Activated T-cell treated with anti-CD3 and anti-CD28 coated beads, Interleukin-2, amount 50 U/mL, for 24 hours (primary cell): ENCODE data around the gene HMCN2.

ENCODE experiments used
- DNase-seq: peaks from one replicate; pipeline ENCODE4 v3.0.0-alpha.2; 2020
- H3K27ac Mint-ChIP-seq: 2 replicates; pipeline ENCODE4 v1.8.0; 2020; ENCODE audit warnings: mild to moderate bottlenecking, mixed read lengths
- H3K27me3 Mint-ChIP-seq: 2 replicates; pipeline ENCODE4 v1.8.0; 2020; ENCODE audit warnings: mixed read lengths
- H3K36me3 Mint-ChIP-seq: 2 replicates; pipeline ENCODE4 v1.8.0; 2020; ENCODE audit warnings: low read depth, mixed read lengths
- H3K4me1 Mint-ChIP-seq: 2 replicates; pipeline ENCODE4 v1.8.0; 2020; ENCODE audit warnings: low read depth, mixed read lengths
- H3K4me3 Mint-ChIP-seq: 2 replicates; pipeline ENCODE4 v1.8.0; 2020; ENCODE audit warnings: mild to moderate bottlenecking, moderate library complexity, mixed read lengths
- H3K9me3 Mint-ChIP-seq: 2 replicates; pipeline ENCODE4 v1.8.0; 2020; ENCODE audit warnings: mixed read lengths

HMCN2 gene

DNA sequence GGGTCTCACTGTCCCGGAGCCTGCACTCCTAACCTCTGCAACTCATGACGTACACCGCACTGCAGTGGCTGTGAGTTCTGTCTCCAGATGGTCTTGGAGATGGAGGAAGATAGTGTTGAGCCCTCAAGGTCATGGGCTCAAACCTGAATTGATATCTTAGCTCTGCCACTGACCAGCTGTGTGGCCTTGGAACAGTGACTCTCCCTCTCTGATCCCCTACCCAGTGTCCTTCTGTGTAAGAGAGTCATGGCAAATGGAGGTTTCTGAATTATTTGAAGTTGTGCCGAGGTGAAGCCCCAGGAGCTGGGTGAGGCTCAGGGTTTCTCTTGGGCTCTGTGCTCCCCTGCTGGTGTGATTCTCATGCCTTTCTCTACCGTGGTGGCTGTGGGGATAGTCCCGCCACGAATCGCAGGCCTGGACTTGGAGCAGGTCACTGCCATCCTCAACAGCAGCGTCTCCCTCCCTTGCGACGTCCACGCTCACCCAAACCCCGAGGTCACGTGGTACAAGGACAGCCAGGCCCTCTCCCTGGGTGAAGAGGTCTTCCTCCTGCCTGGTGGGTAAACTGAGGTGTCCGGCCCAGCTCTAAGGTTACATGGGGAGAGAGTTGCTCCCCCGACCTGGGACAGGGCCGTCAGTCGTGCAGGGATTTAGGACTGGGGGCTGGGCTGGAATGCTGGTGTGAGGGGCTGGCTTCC is 118.6 kb downstream of the HMCN2 start:
- Mint-ChIP-seq H3K27ac (no peak overlapping the region), H3K9me3 (no peaks in the 10 kb centered on the region), H3K4me3 (no peak overlapping the region), H3K4me1 (no peaks in the 10 kb centered on the region), H3K36me3 (no peaks in the 10 kb centered on the region), H3K27me3 (peaks cover 5% of the 10 kb centered on the region)
- no peak for DNase-seq

DNA sequence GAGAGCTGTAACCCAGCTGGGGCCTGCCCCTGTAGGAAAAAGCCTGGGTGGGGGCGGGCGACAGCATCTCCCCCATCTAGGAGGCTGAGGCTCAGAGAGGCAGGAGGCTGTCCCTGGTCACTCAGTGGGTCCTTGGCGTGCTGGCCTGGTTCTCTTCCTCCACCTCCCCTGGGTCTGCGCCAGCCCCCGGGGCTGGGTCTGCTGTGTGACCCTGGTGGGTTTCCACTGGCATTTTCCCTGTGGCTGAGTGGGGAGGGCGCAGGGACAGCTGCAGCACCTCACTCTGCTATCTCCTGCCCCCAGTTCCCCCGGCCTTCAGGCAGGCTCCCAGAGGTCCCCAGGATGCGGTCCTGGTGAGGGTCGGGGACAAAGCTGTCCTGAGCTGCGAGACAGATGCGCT is 119.7 kb downstream of the HMCN2 start:
- peaks cover 5% of the 10 kb centered on the region for H3K27me3 Mint-ChIP-seq
- no peaks in the 10 kb centered on the region for H3K4me1 Mint-ChIP-seq
- no peak for DNase-seq
- H3K36me3 Mint-ChIP-seq, result no peaks in the 10 kb centered on the region
- H3K27ac Mint-ChIP-seq, result no peak overlapping the region
- H3K4me3 Mint-ChIP-seq, result no peak overlapping the region
- no peaks in the 10 kb centered on the region for H3K9me3 Mint-ChIP-seq

DNA sequence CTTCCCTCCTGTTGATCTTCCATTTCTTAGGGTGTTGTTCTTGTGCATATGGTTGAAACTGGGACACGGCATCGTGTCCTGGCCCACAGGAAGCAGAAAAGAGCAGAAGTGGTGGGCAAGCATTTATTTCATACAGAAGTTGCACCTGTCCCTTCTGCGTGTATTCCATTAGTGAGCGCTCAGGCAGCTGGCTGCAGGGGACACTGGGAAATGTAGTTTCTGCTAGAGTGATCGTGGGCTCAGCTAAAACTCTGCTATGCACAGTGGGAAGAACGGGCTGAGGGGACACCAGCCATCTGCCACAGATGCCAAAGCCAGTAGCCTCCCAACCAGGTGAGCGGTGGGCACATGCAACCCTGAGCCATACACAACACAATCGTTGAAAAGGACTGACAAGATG is 121.8 kb downstream of the HMCN2 start:
- H3K36me3 Mint-ChIP-seq, result no peaks in the 10 kb centered on the region
- no peak overlapping the region for H3K27ac Mint-ChIP-seq
- no peaks in the 10 kb centered on the region for H3K9me3 Mint-ChIP-seq
- no peak overlapping the region for H3K4me3 Mint-ChIP-seq
- no peak for DNase-seq
- peaks cover 3% of the 10 kb centered on the region for H3K27me3 Mint-ChIP-seq
- H3K4me1 Mint-ChIP-seq, result no peaks in the 10 kb centered on the region

DNA sequence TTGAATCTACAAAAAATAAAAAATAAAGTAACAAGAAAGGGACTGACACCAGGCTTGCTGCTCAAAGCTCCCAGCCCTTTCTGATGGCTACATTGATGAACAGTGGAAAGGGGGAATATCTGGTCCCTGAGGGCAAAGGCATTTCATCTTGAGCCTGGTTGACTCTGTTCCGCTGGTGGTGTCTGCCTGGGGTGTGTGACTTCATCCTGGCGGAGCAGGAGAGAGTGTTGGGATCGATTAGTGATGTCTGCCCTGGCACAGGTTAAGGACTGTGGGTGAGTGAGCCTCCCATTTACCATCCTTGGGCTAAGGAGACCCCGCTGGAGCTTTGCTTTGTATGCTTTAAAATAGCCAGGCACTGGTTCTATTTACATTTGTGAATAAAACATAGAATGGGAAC is 122.3 kb downstream of the HMCN2 start:
- H3K27me3 Mint-ChIP-seq, result peaks cover 4% of the 10 kb centered on the region
- no peaks in the 10 kb centered on the region for H3K9me3 Mint-ChIP-seq
- no peak overlapping the region for H3K27ac Mint-ChIP-seq
- H3K36me3 Mint-ChIP-seq, result no peaks in the 10 kb centered on the region
- no peaks in the 10 kb centered on the region for H3K4me1 Mint-ChIP-seq
- DNase-seq, result no peak
- no peak overlapping the region for H3K4me3 Mint-ChIP-seq

DNA sequence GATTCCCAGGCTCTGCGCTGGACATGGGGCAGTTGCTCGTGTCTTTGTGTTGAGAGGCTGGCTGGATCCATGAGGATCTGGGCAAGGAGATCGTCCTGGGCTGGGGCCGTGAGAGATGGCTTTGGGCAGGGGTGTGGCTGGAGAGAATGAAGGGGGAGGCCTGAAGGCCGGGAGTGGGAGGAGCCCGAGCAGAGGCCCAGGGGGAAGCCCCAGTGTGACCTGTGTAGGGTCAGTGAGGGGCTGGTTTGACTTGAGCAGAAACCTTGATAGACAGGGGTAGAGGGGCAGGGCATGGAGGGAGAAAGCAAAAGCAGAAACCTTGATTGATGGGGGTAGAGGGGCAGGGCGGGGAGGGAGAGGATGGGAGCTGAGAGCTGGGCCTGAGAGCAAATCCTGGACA is 124.8 kb downstream of the HMCN2 start:
- Mint-ChIP-seq H3K27me3 (peaks cover 4% of the 10 kb centered on the region), H3K4me3 (no peak overlapping the region), H3K4me1 (no peaks in the 10 kb centered on the region), H3K36me3 (no peaks in the 10 kb centered on the region), H3K27ac (no peak overlapping the region), H3K9me3 (no peaks in the 10 kb centered on the region)
- DNase-seq, result no peak

DNA sequence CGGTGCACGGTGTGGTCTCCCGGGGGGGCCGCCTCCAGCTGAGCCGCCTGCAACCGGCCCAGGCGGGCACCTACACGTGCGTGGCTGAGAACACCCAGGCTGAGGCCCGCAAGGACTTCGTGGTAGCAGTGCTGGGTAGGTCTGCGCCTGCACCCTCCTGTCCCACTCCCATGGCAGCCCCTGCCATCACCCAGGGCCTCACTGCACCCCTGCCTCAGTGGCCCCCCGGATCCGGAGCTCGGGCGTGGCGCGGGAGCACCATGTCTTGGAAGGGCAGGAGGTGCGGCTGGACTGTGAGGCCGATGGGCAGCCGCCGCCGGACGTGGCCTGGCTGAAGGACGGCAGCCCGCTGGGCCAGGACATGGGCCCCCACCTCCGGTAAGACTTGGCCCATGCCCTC is 125.4 kb downstream of the HMCN2 start:
- Mint-ChIP-seq H3K27ac (no peak overlapping the region), H3K36me3 (no peaks in the 10 kb centered on the region), H3K4me3 (no peak overlapping the region), H3K9me3 (no peaks in the 10 kb centered on the region), H3K27me3 (peaks cover 4% of the 10 kb centered on the region), H3K4me1 (no peaks in the 10 kb centered on the region)
- DNase-seq, result no peak

DNA sequence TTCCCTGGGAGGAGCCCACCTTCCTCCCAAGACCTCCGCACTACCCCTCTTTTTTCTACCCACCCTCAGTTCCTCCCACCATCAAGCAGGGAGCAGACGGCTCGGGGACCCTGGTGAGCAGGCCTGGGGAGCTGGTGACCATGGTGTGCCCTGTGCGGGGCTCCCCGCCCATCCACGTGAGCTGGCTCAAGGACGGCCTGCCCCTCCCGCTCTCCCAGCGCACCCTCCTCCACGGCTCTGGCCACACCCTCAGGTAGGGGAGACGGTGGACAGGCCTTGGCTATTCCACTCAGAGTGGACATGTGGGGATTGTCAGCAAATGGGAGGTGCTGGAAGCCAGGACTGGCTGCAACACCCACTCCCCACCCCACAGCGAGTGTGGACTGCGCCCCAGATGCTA is 126.3 kb downstream of the HMCN2 start:
- no peaks in the 10 kb centered on the region for H3K4me1 Mint-ChIP-seq
- H3K27me3 Mint-ChIP-seq, result peaks cover 4% of the 10 kb centered on the region
- no peaks in the 10 kb centered on the region for H3K9me3 Mint-ChIP-seq
- H3K27ac Mint-ChIP-seq, result no peak overlapping the region
- H3K36me3 Mint-ChIP-seq, result no peaks in the 10 kb centered on the region
- no peak for DNase-seq
- H3K4me3 Mint-ChIP-seq, result no peak overlapping the region

DNA sequence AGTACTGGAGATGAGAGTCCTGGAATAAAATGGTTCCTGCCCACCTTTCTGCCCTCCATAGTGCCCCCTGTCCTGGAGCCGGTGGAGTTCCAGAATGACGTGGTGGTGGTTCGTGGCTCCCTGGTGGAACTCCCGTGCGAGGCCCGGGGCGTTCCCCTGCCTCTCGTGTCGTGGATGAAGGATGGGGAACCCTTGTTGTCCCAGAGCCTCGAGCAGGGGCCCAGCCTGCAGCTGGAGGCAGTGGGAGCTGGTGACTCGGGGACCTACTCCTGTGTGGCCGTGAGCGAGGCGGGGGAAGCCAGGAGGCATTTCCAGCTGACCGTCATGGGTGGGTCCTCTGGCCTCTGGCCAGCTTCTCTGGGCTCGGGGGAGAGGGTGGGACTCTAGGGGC is 128.1 kb downstream of the HMCN2 start:
- Mint-ChIP-seq H3K9me3 (no peaks in the 10 kb centered on the region), H3K36me3 (no peaks in the 10 kb centered on the region), H3K27ac (no peak overlapping the region), H3K27me3 (peaks cover 4% of the 10 kb centered on the region), H3K4me1 (no peaks in the 10 kb centered on the region), H3K4me3 (no peak overlapping the region)
- no peak for DNase-seq

DNA sequence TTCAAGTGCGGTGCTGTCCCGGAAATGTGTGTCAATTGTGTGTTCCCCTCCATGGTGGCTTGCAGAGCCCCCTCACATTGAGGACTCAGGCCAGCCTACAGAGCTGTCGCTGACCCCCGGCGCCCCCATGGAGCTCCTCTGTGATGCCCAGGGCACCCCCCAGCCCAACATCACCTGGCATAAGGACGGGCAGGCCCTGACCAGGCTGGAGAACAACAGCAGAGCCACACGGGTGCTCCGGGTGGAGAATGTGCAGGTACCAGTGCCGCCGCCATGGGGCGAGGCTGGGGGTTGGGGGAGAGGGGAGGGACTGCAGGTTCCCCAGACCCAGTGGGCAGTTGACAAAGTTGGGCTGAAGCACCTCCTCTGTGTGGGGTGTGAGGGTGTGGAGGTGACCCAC is 128.8 kb downstream of the HMCN2 start:
- no peaks in the 10 kb centered on the region for H3K4me1 Mint-ChIP-seq
- H3K9me3 Mint-ChIP-seq, result no peaks in the 10 kb centered on the region
- H3K36me3 Mint-ChIP-seq, result no peaks in the 10 kb centered on the region
- no peak for DNase-seq
- H3K4me3 Mint-ChIP-seq, result no peak overlapping the region
- H3K27me3 Mint-ChIP-seq, result peaks cover 4% of the 10 kb centered on the region
- no peak overlapping the region for H3K27ac Mint-ChIP-seq

DNA sequence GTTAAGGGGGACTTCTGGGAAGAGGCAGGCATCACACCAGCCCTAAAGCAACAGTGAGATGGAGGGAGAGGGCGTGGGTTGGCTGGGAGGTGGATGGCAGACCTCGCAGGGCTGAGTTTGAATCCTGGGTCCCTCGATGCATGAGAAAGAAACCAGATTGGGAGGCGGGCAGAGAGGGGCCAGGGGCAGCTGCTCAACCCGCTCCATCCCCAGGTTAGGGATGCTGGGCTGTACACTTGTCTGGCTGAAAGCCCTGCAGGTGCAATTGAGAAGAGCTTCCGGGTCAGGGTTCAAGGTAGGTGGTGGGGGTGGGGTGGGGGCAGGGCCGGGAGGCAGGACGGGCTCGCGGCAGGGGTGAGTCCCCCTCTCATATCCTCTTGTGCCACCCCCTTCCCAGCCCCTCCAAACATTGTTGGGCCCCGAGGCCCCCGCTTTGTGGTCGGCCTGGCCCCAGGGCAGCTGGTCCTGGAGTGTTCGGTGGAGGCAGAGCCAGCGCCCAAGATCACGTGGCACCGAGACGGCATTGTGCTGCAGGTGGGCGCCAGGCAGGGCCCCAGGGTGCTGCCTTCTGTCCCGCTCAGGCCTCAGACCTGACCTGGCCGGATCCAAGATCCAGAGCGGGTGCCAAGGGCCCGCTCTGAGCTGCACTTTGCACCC is 129.4 kb downstream of the HMCN2 start:
- no peaks in the 10 kb centered on the region for H3K4me1 Mint-ChIP-seq
- H3K4me3 Mint-ChIP-seq, result no peak overlapping the region
- H3K9me3 Mint-ChIP-seq, result no peaks in the 10 kb centered on the region
- peaks cover 4% of the 10 kb centered on the region for H3K27me3 Mint-ChIP-seq
- no peaks in the 10 kb centered on the region for H3K36me3 Mint-ChIP-seq
- H3K27ac Mint-ChIP-seq, result no peak overlapping the region
- DNase-seq, result no peak

DNA sequence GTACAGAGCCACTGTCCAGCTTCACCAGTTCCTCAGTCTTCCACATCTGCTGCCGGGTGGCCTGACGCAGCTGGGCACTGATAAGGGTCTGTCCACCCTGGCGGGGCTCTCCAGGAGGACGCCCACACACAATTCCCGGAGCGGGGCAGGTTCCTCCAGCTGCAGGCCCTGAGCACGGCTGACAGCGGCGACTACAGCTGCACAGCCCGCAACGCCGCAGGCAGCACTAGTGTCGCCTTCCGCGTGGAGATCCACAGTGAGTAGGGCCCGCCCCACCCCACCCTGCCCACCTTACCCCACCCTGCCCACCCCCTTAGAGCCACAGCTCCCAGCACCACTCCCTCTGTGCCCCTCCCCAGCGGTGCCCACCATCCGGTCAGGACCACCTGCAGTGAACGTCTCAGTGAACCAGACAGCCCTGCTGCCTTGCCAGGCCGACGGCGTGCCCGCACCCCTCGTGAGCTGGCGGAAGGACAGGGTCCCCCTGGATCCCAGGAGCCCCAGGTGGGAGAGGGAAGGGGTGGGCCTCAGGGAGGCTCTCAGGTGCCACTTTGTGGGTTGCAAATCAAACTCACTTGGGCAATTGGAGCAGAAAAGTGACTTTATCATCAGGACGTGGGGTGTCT is 130.4 kb downstream of the HMCN2 start:
- Mint-ChIP-seq H3K27me3 (peaks cover 4% of the 10 kb centered on the region), H3K36me3 (no peaks in the 10 kb centered on the region), H3K4me3 (no peak overlapping the region), H3K4me1 (no peaks in the 10 kb centered on the region), H3K9me3 (no peaks in the 10 kb centered on the region), H3K27ac (no peak overlapping the region)
- DNase-seq, result no peak

DNA sequence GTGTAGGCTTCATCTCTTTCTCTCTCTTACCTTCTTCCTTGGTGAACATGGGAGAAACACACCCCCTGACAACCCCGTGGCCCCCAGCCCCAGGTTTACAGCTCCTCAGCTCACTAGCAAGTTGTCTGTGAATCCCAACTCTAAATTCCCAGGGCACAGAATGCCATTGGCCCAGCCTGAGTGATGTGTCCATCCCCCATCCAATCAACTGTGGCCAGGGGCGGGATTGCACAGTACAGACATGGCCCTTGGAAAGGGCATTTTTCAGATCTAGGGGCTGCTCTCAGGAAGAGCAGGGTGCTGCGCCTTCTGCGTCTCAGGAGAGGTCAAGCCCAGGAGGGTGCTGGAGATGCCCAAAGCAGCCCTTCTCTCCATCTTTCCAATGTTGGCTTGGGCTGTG is 131.0 kb downstream of the HMCN2 start:
- Mint-ChIP-seq H3K4me3 (no peak overlapping the region), H3K9me3 (no peaks in the 10 kb centered on the region), H3K27ac (no peak overlapping the region), H3K36me3 (no peaks in the 10 kb centered on the region), H3K4me1 (no peaks in the 10 kb centered on the region), H3K27me3 (peaks cover 4% of the 10 kb centered on the region)
- no peak for DNase-seq

DNA sequence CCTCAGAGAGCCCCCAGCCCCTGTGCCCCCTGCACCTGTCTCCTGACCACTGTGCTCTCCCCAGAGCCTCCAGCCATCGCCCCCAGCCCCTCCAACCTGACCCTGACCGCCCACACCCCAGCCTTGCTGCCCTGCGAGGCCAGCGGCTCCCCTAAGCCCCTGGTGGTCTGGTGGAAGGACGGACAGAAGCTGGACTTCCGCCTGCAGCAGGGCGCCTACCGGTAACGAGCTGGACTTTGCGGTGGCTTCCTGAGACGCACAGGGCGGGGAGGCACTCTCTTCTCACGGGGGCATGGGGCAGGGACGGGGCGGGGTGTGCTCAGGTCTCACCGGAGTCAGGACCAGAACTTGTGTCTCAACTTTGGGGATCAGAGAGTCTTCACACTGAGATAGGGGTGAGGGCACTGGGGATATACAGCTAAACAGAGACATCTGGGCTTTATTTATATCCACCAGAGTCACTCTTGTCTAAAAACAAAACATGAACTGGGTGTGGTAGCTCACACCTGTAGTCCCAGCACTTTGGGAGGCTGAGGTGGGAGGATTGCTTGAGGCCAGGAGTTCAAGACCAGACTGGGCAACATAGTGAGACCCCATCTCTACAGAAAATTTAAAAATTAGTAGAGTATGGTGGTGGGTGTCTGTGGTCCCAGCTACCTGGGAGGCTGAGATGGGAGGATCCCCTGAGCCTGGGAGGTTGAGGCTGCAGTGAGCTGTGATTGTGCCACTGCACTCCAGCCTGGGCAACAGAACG is 133.1 kb downstream of the HMCN2 start:
- H3K36me3 Mint-ChIP-seq, result no peaks in the 10 kb centered on the region
- no peaks in the 10 kb centered on the region for H3K9me3 Mint-ChIP-seq
- H3K4me1 Mint-ChIP-seq, result no peaks in the 10 kb centered on the region
- no peak for DNase-seq
- H3K27ac Mint-ChIP-seq, result no peak overlapping the region
- no peak overlapping the region for H3K4me3 Mint-ChIP-seq
- no peaks in the 10 kb centered on the region for H3K27me3 Mint-ChIP-seq

DNA sequence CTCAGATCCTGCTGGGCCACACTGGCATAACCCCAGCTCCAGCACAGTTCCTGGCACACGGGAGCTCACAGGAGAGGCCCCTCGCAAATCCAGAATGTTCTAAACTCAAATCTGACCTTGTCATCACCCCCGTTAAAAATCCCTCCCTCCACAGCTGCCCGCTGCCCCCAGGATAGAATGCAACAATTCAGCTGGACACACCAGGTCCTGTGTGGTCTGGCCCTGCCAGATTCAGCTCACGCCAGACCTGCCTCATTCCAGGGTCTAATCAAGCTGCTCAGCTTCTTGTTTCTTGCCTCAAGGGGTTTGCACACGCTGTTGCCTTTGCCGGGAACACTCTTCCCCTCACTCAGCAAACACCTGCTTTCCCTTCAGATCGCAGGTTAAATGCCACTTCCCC is 134.2 kb downstream of the HMCN2 start:
- Mint-ChIP-seq H3K4me1 (no peaks in the 10 kb centered on the region), H3K27me3 (no peaks in the 10 kb centered on the region), H3K9me3 (no peaks in the 10 kb centered on the region), H3K27ac (no peak overlapping the region), H3K36me3 (no peaks in the 10 kb centered on the region), H3K4me3 (no peak overlapping the region)
- no peak for DNase-seq

DNA sequence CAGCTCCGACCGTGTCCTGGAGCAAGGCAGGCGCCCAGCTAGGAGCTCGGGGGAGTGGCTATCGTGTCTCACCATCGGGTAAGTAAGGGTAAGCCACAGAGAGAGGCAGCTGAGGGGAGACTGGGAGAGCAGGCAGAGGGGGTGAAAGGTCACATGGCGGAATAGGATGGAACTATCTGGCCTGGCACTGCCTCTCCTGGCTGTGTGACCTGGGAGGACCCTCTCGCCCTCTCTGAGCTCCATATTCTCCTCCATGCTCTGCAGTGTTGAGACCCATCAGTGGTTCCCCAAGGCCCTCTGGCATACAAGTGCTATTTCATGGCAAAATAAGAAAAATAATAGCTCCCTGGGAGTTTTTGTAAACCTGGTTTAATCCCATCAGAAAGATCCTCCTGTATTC is 135.3 kb downstream of the HMCN2 start:
- Mint-ChIP-seq H3K4me3 (no peak overlapping the region), H3K36me3 (no peaks in the 10 kb centered on the region)
- no peak for DNase-seq

More for the DNA sequence above, 135.3 kb downstream of the HMCN2 start:
- no peaks in the 10 kb centered on the region for H3K27me3 Mint-ChIP-seq
- H3K4me1 Mint-ChIP-seq, result no peaks in the 10 kb centered on the region
- H3K27ac Mint-ChIP-seq, result no peak overlapping the region
- H3K9me3 Mint-ChIP-seq, result no peaks in the 10 kb centered on the region
